Neuronal stem cell (in vitro differentiated cells): ENCODE results near the gene PRXL2B.
"Not testable (repeated sequence)": the region's sequence is repeated elsewhere in the genome, so short reads cannot be mapped to it uniquely, and the experiment has no call there.

Experiments used
- DNase-seq: peaks from one replicate; pipeline ENCODE4 v3.0.0-alpha.2; 2013; ENCODE audit warnings: low spot score
- H2AFZ ChIP-seq: one replicate; pipeline ENCODE4 v1.6.1; 2013; ENCODE audit warnings: mild to moderate bottlenecking, low read length, inconsistent platforms
- H2AK5ac ChIP-seq: 2 replicates; pipeline ENCODE4 v1.6.1; 2013; ENCODE audit warnings: low read depth, mild to moderate bottlenecking, inconsistent platforms, low read length, moderate library complexity, mixed read lengths
- H2BK120ac ChIP-seq: 2 replicates; pipeline ENCODE4 v1.6.1; 2013; ENCODE audit warnings: low read depth, mild to moderate bottlenecking, inconsistent platforms, low read length, moderate library complexity, mixed read lengths
- H2BK12ac ChIP-seq: one replicate; pipeline ENCODE4 v1.6.1; 2013; ENCODE audit warnings: low read length, inconsistent platforms
- H2BK15ac ChIP-seq: 2 replicates; pipeline ENCODE4 v1.6.1; 2013; ENCODE audit warnings: mild to moderate bottlenecking, low read length, inconsistent platforms, mixed read lengths
- H2BK5ac ChIP-seq: one replicate; pipeline ENCODE4 v1.6.1; 2013; ENCODE audit warnings: inconsistent platforms, mild to moderate bottlenecking, low read length, moderate library complexity
- H3K14ac ChIP-seq: one replicate; pipeline ENCODE4 v1.6.1; 2013; ENCODE audit warnings: low read length, inconsistent platforms
- H3K18ac ChIP-seq: 2 replicates; pipeline ENCODE4 v1.6.1; 2013; ENCODE audit warnings: low read length, inconsistent platforms
- H3K23ac ChIP-seq: 2 replicates; pipeline ENCODE4 v1.6.1; 2013; ENCODE audit warnings: low read depth, mild to moderate bottlenecking, mixed read lengths, low read length, inconsistent platforms; ENCODE audit not compliant: poor library complexity
- H3K27ac ChIP-seq: replicated peaks from 3 replicates; pipeline ENCODE4 v1.5.1; 2013; ENCODE audit warnings: low read length, inconsistent platforms
- H3K27me3 ChIP-seq, 3 experiments: 2 replicates each; pipeline ENCODE4 v1.6.1; 2013; ENCODE audit warnings: low read length in 3 of 3, mild to moderate bottlenecking in 2 of 3, inconsistent platforms in 1 of 3, low read depth in 1 of 3, mixed read lengths in 1 of 3, moderate library complexity in 1 of 3; ENCODE audit not compliant: control insufficient read depth in 3 of 3, insufficient read depth in 3 of 3
- H3K36me3 ChIP-seq, 2 donors: replicated peaks in 1 of 2; 2 replicates each; pipeline ENCODE4 v1.6.1; 2013; ENCODE audit warnings: low read length in 2 of 2; ENCODE audit not compliant: control insufficient read depth in 2 of 2, insufficient read depth in 2 of 2
- H3K4ac ChIP-seq: 2 replicates; pipeline ENCODE4 v1.6.1; 2013; ENCODE audit warnings: inconsistent platforms, mild to moderate bottlenecking, low read length, moderate library complexity
- H3K4me1 ChIP-seq, 2 donors: 1 replicate in 1 of 2; 2 replicates in 1 of 2; pipeline ENCODE4 v1.6.1; 2013; ENCODE audit warnings: low read length in 2 of 2, low read depth in 1 of 2; ENCODE audit not compliant: control insufficient read depth in 2 of 2, insufficient read depth in 1 of 2
- H3K4me2 ChIP-seq: one replicate; pipeline ENCODE4 v1.6.1; 2013; ENCODE audit warnings: mild to moderate bottlenecking, low read length, inconsistent platforms; ENCODE audit not compliant: insufficient read depth, poor library complexity, severe bottlenecking
- H3K4me3 ChIP-seq, 2 donors: 2 replicates each; pipeline ENCODE4 v1.5.1; 2013; ENCODE audit warnings: low read length in 2 of 2, mild to moderate bottlenecking in 2 of 2, inconsistent platforms in 1 of 2, moderate library complexity in 1 of 2
- H3K79me1 ChIP-seq: one replicate; pipeline ENCODE4 v1.6.1; 2013; ENCODE audit warnings: low read depth, mild to moderate bottlenecking, inconsistent platforms, low read length, moderate library complexity
- H3K9ac ChIP-seq: one replicate; pipeline ENCODE4 v1.6.1; 2013; ENCODE audit warnings: mild to moderate bottlenecking, low read depth, low read length, inconsistent platforms; ENCODE audit not compliant: poor library complexity
- H3K9me3 ChIP-seq, 2 donors: replicated peaks in 1 of 2; 2 replicates each; pipeline versions ENCODE3 to v1.6.1; 2013; ENCODE audit warnings: low read length in 2 of 2, mild to moderate bottlenecking in 2 of 2, inconsistent platforms in 1 of 2, low read depth in 1 of 2, mixed read lengths in 1 of 2, moderate library complexity in 1 of 2; ENCODE audit not compliant: control insufficient read depth in 2 of 2, insufficient read depth in 1 of 2
- H4K8ac ChIP-seq: one replicate; pipeline ENCODE4 v1.6.1; 2013; ENCODE audit warnings: low read depth, mild to moderate bottlenecking, inconsistent platforms, low read length, moderate library complexity
- H4K91ac ChIP-seq: one replicate; pipeline ENCODE4 v1.6.1; 2013; ENCODE audit warnings: low read length, low read depth, mild to moderate bottlenecking, inconsistent platforms; ENCODE audit not compliant: poor library complexity
- WGBS, 2 donors: extraction: QIAGEN DNeasy Blood & Tissue Kit; methylation state at CpG; one replicate each; pipeline ENCODE4 v1.1.7; 2013; ENCODE audit warnings: missing lambda C conversion rate in 2 of 2, mixed read lengths in 1 of 2; ENCODE audit not compliant: insufficient read length in 2 of 2, insufficient replicate concordance in 1 of 2; ENCODE audit errors: extremely low coverage in 2 of 2; 5-methylcytosine and 5-hydroxymethylcytosine counted together

PRXL2B gene

DNA sequence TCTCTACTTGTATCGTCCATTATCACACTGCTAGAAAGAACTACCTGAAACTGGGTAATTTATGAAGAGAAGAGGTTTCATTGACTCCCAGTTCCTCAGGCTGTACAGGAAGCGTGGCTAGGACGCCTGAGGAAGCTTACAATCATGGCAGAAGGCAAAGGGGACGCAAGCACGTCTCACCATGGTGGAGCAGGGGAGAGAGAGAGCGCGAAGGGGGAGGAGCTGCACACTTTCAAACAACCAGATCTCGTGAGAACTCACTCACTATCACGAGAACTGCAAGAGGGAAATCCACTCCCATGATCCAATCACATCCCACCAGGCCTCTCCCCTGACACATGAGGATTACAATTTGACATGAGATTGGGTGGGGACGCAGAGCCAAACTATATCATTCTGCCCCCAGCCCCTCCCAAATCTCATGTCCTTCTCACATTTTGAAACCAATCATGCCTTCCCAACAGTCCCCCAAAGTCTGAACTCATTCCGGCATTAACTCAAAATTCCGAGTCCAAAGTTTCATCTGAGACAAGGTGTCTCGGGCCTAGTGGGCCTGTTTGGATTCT, 38.2 kb downstream of the PRXL2B start:
- Histone ChIP-seq H3K4me3 (no peak overlapping the region), H3K23ac (no peak overlapping the region), H3K9me3 (peaks cover 0 to 1% of the 10 kb centered on the region in 2 donors), H4K91ac (no peak overlapping the region), H2AK5ac (no peak overlapping the region), H2BK120ac (no peak overlapping the region), H3K4me2 (no peak overlapping the region), H3K4ac (no peak overlapping the region), H2BK12ac (no peak overlapping the region), H4K8ac (no peak overlapping the region), H3K36me3 (no peaks in the 10 kb centered on the region), H2BK5ac (no peak overlapping the region), H3K4me1 (peaks cover 3 to 4% of the 10 kb centered on the region in 2 donors), H3K27ac (no peak overlapping the region), H3K79me1 (no peaks in the 10 kb centered on the region), H2AFZ (no peak overlapping the region), H3K14ac (no peak overlapping the region), H3K9ac (no peak overlapping the region), H3K27me3 (peaks cover 15 to 77% (median 29%) of the 10 kb centered on the region in 3 experiments), H3K18ac (no peak overlapping the region), H2BK15ac (no peak overlapping the region)
- no CpG with 5 or more reads among the region's 13 CpGs for WGBS, 2 donors
- DNase-seq = no peak

DNA sequence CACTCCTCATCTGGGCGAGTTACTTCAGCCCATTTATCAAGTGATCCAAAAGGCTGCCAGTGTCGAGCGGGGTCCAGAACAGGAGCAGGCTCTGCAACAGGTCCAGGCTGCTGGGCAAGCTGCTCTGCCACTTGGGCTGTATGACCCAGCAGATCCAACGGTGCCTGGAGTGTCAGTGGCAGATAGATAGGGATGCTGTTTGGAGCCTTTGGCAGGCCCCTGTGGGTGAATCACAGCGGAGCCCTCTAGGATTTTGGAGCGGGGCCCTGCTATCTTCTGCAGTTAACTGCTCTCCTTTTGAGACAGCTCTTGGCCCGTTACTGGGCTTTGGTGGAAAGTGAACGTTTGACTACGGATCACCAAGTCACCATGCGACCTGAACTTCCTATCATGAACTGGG, 38.7 kb downstream of the PRXL2B start:
- H3K4me2 ChIP-seq = no peak overlapping the region
- H3K79me1 ChIP-seq = no peaks in the 10 kb centered on the region
- no peak overlapping the region for H3K23ac ChIP-seq
- H3K36me3 ChIP-seq = no peaks in the 10 kb centered on the region
- no peak overlapping the region for H2BK15ac ChIP-seq
- no peak overlapping the region for H3K18ac ChIP-seq
- H3K14ac ChIP-seq = no peak overlapping the region
- H3K9ac ChIP-seq = no peak overlapping the region
- no peak overlapping the region for H4K91ac ChIP-seq
- H4K8ac ChIP-seq = no peak overlapping the region
- H2BK12ac ChIP-seq = no peak overlapping the region
- no peak overlapping the region for H2BK5ac ChIP-seq
- no peak overlapping the region for H3K4me3 ChIP-seq
- no peak overlapping the region for H2AFZ ChIP-seq
- no peak overlapping the region for H2AK5ac ChIP-seq
- no peak for DNase-seq
- WGBS, 2 donors = no CpG with 5 or more reads among the region's 10 CpGs
- H3K27me3 ChIP-seq = peaks cover 17 to 81% (median 34%) of the 10 kb centered on the region in 3 experiments
- H3K4ac ChIP-seq = no peak overlapping the region
- H2BK120ac ChIP-seq = no peak overlapping the region
- H3K9me3 ChIP-seq = peaks cover 0 to 4% of the 10 kb centered on the region in 2 donors
- H3K27ac ChIP-seq = no peak overlapping the region
- H3K4me1 ChIP-seq = peaks cover 3 to 4% of the 10 kb centered on the region in 2 donors

DNA sequence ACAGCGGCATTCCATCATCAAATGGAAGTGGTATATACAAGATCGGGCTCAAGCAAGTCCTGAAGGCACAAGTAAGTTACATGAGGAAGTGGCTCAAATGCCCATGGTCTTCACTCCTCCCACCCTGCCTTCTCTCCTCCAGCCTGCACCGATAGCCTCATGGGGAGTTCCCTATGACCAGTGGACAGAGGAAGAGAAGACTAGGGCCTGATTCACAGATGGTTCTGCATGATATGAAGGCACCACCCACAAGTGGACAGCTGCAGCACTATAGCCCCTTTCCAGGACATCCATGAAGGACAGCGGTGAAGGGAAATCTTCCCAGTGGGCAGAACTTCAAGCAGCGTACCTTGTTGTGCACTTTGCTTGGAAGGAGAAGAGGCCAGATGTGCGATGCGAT, 39.2 kb downstream of the PRXL2B start:
- H2AFZ ChIP-seq, H2BK15ac ChIP-seq, H2BK120ac ChIP-seq, H3K14ac ChIP-seq, H3K36me3 ChIP-seq, H3K4me2 ChIP-seq, H3K18ac ChIP-seq, H2BK12ac ChIP-seq, H3K9ac ChIP-seq, H2BK5ac ChIP-seq, H4K91ac ChIP-seq, H3K4me3 ChIP-seq, H3K4me1 ChIP-seq, H3K23ac ChIP-seq, H4K8ac ChIP-seq, H2AK5ac ChIP-seq, DNase-seq, H3K27ac ChIP-seq, H3K79me1 ChIP-seq, H3K9me3 ChIP-seq, H3K4ac ChIP-seq: not testable (repeated sequence)
- no CpG with 5 or more reads among the region's 7 CpGs for WGBS, 2 donors
- peaks cover 17 to 83% (median 37%) of the 10 kb centered on the region in 3 experiments for H3K27me3 ChIP-seq

DNA sequence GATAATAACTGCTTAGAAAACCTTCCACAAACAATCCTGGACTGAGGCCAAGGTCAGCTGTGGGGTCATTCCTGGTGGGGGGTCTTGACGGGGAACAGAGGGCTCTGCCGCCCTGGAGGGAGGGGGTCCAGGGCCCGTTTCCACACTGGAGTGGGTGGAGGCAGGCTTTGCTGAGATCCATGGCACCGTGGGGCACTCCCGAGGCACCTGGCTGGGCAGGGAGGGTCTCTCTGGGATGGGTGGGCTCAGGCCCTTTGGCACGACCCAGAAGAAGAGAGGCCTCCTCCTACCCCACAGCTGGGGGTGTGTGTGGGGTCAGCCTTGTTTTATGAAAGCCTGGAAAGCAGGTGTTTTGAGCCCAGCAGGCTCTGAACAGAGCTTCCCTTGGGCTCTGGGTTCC, 41.2 kb downstream of the PRXL2B start:
- H3K14ac ChIP-seq = no peak overlapping the region
- DNase-seq = no peak
- no peak overlapping the region for H3K23ac ChIP-seq
- H3K4me1 ChIP-seq = peaks cover 3 to 8% of the 10 kb centered on the region in 2 donors
- no peak overlapping the region for H2BK120ac ChIP-seq
- H3K27ac ChIP-seq = no peak overlapping the region
- no peaks in the 10 kb centered on the region for H3K36me3 ChIP-seq
- H3K79me1 ChIP-seq = no peaks in the 10 kb centered on the region
- H3K9me3 ChIP-seq = peaks cover 2 to 9% of the 10 kb centered on the region in 2 donors
- no peak overlapping the region for H3K18ac ChIP-seq
- H2BK12ac ChIP-seq = no peak overlapping the region
- H4K8ac ChIP-seq = no peak overlapping the region
- no peak overlapping the region for H3K4me3 ChIP-seq
- H2BK5ac ChIP-seq = no peak overlapping the region
- no peak overlapping the region for H2AFZ ChIP-seq
- H3K9ac ChIP-seq = no peak overlapping the region
- no peak overlapping the region for H3K4me2 ChIP-seq
- H3K4ac ChIP-seq = no peak overlapping the region
- H2BK15ac ChIP-seq = no peak overlapping the region
- WGBS, 2 donors = no CpG with 5 or more reads among the region's 6 CpGs
- no peak overlapping the region for H4K91ac ChIP-seq
- peak overlapping the region; percentile 27 for H2AK5ac ChIP-seq
- H3K27me3 ChIP-seq = peaks cover 17 to 84% (median 38%) of the 10 kb centered on the region in 3 experiments
